GM21526 (cell line): ENCODE measurements around the gene CCS.
"Not testable (repeated sequence)": the region's sequence is repeated elsewhere in the genome, so short reads cannot be mapped to it uniquely, and the experiment has no call there.

Experiments
- ATAC-seq: cut with Tn5 transposase; IDR thresholded peaks from one replicate; pipeline ENCODE4 v1.9.1; 2021; ENCODE audit warnings: moderate library complexity; ENCODE audit not compliant: unreplicated experiment, low FRiP score

Gene CCS

DNA sequence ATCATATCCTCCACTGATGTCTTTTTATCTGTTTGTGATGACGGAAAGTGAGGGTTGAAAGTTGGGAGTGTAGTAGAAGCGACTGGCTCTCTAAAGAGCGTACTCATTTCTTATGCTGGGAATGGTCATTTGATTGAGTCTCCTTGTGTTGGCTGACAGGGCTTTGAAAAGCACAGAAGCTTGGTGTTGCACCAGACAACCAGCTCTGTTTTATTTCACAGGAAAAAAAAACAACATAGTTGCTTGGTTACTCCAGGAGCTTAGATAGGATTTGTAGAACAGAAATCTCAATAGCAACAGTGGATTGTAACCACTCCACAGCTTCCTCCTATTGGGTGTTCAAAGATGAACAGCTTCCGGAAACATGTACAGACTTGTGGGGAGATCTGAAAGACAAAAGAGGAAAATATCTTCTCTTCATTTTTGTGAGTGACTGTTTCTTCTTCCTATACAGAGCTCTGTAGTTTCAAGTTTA lies 26.1 kb downstream of the CCS start:
- no peak for ATAC-seq

DNA sequence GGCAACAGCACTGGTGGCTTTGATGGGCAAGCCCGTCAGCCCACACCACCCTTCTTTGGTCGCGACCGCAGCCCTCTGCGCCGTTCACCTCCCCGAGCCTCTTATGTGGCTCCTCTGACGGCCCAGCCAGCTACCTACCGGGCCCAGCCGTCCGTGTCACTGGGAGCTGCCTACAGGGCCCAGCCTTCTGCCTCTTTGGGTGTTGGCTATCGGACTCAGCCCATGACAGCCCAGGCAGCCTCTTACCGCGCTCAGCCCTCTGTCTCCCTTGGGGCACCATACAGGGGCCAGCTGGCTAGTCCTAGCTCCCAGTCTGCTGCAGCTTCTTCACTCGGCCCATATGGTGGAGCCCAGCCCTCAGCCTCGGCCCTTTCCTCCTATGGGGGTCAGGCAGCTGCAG lies 31.5 kb downstream of the CCS start:
- ATAC-seq: no peak

DNA sequence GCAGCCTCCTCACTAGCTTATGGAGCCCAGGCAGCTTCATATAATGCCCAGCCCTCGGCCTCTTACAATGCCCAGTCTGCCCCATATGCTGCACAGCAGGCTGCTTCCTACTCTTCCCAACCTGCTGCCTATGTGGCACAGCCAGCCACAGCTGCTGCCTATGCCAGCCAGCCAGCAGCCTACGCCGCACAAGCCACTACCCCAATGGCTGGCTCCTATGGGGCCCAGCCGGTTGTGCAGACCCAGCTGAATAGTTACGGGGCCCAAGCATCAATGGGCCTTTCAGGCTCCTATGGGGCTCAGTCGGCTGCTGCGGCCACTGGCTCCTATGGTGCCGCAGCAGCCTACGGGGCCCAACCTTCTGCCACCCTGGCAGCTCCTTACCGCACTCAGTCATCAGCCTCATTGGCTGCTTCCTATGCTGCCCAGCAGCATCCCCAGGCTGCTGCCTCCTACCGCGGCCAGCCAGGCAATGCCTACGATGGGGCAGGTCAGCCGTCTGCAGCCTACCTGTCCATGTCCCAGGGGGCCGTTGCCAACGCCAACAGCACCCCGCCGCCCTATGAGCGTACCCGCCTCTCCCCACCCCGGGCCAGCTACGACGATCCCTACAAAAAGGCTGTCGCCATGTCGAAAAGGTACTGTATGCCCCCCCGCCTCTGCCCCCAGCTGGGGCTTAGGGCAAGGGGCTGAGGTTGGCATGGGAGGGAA lies 32.2 kb downstream of the CCS start:
- no peak for ATAC-seq

DNA sequence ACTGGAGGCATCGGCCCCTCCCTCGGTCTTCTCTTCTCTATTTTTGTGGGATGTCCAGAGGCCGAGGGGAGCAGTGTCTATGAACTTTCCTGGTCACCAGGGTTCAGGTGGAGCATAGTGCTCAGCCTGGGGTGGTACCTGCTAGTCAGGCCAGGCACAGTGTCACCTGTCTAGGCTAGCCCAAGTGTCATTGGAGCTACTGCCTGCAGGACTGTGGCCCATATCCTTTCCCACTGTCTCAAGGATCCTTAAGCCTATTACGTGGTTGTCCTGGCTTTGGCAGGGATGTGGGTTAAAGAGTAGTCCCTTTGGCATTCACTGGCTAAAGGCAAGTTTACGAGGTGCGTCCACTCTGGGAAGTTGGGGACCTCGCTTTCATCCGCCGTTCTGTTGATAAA lies 32.8 kb downstream of the CCS start:
- ATAC-seq: no peak

DNA sequence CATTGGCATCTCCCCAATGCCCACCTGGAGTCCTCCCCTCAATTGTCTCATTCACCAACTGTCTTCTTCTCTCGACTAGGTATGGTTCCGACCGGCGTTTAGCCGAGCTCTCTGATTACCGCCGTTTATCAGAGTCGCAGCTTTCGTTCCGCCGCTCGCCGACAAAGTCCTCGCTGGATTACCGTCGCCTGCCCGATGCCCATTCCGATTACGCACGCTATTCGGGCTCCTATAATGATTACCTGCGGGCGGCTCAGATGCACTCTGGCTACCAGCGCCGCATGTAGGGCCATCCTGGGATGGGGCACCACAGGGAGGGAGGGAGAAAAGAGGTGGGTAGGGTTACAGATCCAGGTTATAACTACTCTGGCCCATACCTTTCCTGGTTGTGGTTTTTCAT lies 33.4 kb downstream of the CCS start:
- ATAC-seq: no peak

DNA sequence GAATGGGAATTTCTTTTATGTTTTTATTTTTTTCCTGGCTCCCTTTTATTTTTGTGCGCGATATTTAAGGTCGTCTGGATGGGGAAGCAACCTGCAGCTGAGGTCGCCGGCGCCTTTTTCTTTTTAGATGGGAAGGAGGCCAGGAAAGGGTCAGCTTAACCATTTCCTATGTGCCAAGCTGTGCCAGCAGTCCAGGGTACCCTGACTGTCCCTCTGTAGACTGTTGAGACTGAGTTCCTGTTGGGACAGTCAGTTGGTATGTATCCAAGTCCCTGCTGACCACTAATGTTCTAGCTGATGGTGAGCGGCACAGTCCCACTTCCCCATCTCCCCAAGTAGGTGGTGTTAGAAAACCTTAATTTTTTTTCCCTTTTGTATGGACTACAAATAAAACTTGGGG lies 33.9 kb downstream of the CCS start:
- no peak for ATAC-seq

DNA sequence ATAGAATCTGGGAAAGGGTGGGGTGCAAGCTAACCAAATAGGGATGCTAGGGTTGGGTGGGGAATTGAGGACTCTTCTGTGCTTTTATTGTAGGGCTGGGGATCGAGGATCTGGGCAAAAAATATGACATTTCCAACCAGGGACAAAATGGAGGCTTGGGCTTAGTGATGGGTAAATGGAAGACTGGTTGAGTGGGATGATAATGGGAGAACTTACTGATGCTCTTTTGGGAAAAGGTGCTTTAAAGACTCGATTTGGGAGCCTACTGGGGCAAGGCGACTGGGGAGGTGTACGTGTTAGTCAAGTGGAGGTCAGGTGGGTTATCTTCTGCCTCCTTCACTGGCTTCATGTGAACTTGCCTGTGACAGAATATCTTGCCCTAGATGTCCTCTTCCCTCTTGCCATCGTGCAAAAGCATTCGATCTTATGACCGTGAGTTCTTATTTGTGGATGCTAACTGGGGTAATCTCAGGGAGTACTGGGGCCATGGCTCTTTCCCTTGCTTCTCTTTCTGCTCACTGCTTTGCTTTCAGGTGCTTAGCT lies 35.1 kb downstream of the CCS start:
- no peak for ATAC-seq

DNA sequence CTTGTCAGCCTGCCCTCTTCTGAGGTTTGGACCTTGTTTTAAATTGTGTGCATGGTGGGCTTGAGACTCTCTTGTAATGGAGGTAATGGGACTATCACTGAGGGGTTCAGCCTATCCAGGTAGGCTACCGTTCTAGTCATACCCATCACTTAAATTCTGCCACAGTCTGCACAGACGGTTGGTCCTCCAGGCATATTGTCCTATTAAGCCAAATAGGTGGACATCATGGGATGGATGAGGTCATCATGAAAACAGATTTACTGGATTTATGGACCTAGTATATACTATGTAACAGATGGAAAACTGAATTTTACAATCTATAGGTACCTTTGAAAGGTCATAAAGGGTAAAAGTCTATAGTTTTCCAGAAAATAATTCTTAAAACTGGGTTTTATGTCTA lies 36.4 kb downstream of the CCS start:
- no peak for ATAC-seq

DNA sequence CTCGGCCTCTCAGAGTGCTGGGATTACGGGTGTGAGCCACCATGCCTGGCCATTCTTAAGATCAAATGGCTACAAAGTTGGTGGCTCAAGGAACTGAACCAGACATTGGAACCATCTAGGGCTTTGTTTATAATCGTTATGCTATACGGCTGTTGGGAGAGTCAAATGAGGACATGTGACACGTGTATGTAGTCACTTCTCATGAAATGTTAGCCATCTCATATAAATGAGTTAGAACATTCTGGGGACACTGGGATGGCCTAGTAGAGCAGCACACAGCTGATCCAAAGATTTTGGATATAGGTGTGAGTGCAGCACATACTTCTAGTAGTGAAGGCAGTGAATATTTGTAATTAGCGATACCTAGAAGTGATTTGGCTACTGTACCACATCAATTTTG lies 38.9 kb downstream of the CCS start:
- ATAC-seq: no peak

DNA sequence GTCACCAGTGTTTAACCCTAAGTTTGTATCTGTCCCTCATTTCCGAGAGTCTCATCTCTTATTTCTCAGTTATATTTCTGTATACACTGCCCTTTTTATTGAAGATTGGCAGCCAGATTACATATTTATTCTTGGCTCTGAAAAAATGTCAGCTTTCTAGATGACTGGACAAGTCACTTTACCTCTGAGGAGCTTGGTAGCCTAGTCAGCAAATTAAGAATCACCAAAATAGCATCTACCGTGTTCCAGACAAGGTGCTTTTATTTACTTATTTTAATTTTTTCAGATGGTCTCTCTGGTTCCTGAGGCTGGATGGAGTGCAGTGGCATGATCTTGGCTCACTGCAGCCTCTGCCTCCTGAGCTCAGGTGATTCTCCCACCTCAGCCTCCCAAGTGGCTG lies 40.0 kb downstream of the CCS start:
- ATAC-seq: no peak

DNA sequence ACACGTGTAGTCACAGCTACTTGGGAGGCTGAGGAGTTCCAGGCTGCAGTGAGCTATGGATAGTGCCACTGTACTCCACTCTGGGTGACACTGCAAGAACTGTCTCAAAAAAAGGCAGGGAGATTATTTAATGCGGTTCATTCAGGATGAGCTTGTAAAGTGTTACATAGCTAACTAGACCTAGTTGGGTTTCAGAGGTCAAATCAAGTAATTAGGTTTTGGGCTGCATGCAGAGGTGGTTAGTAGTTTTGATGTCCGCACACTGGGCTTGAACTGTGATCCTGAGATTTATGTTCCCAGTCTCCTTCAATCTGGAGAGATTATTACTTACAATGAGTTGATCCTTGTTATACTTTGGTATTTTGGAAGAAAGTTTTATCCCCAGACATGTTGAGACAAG lies 43.4 kb downstream of the CCS start:
- ATAC-seq: no peak

DNA sequence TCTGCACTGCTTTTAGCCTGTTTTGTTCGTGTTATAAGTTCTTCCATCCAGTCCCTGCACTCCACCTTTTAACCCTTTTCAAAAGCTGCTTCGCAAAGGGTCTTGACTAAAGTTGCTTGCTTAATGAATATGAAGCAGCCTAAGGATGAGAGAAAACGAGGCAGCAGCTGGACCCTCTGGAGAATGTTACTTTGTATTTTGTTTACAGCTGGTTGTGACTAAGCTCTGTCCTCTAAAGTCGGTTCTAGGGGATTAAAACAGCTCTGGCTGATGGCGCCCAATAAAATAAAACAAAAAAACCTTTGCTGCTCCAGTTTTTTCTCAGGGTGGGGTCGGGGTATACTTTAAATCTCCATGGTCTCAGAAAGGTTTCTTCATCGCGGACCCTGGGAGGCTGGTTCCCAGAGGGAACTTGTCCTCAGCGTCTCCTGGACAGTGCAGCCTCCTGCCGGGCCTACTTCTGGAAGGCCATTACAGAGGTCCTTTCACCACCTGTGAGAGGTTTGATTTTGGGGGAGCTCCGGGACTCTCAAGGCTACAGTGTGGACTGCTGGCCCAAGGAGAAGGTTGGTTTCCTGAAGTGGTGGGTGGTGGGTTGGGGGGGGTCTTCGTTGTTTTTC lies 44.7 kb downstream of the CCS start:
- no peak for ATAC-seq

DNA sequence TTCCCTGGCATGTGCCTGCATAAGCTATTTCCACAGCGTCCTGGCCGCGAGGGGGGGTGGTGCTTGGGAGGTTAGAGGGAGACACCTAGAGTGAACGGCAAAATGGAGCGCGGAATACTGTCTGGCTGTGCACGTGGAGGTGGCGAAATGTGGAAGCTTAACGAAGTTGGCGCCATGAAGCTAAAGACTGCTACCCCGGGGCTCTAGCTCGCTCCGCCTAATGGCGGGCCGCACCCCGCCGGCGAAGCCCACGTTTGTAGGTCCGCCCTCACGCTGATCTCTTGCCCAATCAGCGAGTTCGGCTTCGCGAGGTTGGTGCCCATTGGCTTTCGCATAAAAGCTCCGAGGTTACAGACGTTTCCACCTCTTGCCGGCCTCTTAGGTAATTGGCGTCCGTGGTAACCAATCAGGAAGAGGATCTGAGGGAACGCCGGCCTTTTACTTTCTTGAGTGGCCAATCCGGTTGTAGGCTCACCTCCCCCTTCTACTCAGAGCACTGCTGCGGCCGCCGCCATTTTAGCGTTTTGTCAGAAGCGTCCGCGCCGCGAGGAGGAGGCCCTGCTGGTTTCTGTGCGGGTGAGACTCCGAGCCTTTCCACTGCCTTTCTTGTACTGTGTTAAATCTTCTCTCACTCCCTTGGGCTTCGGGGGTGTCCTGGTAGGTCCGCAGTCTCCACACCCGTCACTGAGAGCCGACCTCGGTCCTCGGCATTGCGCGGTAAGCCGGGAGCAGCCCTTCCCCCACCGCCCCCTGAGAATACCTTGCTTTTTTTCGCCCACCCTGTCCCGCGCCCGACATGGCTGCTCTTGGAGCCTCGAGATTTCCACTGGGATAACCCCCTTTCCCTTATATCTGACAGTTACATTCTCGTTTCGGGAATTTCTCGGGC lies 45.4 kb downstream of the CCS start, which contains the start of gene RBM4:
Gene RBM4, plus strand, starts transcription at position 527 of the 889 bp plus-strand sequence. CDS start 1,009 bp downstream, outside the sequence.
- peak; percentile 87 for ATAC-seq

DNA sequence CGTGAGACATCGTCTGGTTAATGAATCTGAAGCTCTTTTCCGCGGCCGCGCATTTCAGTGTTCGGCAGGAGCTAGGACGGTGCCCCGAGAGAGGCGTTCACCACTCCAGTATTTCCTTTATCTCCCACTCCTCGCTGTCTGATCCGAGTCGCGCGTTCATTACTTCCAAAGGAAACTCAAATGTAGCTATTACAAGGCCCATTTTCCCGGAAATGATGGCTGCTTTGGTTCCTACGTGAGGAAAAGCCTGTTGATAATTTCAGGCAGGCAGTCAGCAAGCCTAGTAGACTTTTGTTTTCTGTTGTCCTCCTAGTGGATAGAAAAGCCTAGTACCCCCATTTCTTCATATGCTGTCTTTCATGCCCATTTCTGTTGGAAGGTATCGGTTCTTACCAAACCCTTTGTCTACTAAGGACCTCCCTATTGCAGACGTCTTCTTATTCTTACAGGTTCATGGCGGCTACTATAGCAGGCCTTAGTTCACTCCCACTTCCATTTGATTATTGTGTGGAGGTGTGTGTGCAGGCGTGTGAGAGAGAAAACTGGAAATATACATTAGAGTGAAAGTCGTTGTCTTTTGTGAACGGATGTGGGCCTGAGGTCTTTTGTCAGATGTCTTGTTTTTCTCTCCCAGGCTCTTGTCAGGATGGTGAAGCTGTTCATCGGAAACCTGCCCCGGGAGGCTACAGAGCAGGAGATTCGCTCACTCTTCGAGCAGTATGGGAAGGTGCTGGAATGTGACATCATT lies 46.3 kb downstream of the CCS start:
- ATAC-seq: no peak

DNA sequence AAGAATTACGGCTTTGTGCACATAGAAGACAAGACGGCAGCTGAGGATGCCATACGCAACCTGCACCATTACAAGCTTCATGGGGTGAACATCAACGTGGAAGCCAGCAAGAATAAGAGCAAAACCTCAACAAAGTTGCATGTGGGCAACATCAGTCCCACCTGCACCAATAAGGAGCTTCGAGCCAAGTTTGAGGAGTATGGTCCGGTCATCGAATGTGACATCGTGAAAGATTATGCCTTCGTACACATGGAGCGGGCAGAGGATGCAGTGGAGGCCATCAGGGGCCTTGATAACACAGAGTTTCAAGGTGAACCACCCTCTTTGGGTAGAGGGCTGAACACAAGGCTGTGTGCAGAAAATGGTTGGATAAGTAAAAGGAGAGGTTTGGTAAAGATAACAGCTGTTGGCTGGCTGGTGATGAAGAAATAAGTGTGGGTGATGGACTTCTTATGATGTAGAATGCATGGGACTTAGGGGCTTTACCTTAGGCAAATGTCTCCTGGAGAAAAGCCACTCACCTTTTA lies 46.9 kb downstream of the CCS start:
- ATAC-seq: not testable (repeated sequence)

DNA sequence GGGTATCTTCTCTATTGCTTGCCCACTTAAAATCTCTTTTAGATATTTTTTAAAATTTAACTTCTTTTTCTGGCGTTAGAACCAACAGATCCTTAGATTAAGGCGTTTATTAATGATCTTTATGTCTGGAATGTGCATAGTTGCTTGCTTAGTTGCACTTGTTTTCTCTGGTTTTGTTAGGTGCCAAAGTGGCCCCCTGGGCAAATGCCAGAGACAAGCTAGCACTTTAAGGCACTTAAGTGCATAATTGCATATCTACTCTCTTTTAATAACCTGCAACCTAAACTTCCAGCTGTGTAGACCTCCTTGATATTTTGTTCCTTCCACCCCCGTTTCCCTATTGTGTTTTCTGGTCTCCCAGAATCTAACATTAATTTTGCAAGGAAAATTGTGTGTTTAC lies 48.8 kb downstream of the CCS start:
- ATAC-seq: no peak

DNA sequence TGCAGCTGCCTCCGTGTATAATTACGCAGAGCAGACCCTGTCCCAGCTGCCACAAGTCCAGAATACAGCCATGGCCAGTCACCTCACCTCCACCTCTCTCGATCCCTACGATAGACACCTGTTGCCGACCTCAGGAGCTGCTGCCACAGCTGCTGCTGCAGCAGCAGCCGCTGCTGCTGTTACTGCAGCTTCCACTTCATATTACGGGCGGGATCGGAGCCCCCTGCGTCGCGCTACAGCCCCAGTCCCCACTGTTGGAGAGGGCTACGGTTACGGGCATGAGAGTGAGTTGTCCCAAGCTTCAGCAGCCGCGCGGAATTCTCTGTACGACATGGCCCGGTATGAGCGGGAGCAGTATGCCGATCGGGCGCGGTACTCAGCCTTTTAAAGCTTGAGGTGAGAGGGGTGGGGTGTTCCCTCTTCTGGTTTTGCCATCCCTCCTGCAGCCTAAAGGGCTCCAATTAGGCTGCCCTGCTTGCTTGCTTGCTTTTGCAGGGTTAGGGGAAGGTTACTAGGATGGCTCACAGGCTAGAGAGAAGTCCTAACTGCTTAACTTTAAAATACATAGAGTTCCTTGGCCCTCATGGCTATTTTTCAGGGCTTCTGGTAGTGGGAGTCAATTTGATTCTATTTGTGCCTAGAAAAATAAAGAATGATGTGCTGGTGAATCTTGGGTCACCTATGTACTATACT lies 50.9 kb downstream of the CCS start:
- no peak for ATAC-seq

DNA sequence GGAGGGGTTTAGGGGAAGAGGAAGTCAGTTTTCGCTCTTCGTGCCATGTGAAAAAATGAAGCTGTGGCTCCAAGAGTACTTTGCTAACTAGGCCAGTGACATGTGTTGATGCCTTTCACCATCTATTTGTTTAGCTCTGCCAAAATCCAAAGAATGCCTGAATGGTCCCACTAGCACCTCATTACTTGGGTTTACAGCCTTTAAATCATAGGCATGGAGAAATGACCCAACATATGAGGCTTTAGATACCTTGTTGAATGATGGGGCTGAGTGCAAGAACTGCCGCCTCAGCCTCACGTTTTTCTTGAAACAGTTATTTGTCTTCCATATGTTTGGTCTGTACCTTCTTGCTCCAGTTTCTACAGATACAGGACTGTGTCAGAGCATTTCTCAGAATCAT lies 53.8 kb downstream of the CCS start:
- ATAC-seq: no peak

DNA sequence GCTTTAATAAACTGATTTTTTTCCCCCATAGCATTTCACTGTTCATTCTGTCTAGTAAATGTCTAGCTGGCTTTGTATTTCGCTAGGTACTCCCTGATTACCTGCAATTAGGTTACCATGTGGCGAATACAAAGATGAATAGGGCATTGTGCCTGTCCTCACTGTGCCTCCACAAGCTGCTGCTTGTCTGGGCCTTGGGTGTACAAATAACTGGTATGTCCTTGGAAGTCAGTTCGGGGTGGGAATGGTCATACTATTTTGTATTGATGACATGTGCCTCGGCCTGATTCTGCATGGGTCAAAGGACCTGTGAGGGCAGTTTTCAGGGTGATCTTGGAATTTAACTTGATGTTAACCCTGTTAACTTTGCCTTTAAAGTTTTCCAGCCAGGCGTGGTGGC lies 56.9 kb downstream of the CCS start:
- no peak for ATAC-seq

DNA sequence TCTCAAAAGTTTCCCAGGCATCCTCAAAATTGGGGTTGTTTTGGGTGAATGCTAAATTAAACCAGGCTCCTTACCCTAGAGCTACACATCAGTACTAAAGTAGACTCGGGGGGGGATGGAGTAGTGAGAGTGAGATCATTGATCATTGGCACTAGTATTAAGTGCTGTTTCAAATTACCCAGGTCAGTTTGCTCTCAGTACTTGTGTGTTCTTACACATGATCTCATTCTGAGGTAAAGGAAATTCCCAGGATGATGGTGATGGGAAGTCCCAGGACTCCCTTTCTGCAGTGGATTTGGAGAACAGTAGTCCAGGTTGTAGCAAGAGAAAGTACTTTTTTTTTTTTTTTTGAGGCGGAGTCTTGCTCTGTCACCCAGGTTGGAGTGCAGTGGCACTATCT lies 58.0 kb downstream of the CCS start:
- no peak for ATAC-seq
